ENCODE data around the gene FLNB.

Gene FLNB

DNA sequence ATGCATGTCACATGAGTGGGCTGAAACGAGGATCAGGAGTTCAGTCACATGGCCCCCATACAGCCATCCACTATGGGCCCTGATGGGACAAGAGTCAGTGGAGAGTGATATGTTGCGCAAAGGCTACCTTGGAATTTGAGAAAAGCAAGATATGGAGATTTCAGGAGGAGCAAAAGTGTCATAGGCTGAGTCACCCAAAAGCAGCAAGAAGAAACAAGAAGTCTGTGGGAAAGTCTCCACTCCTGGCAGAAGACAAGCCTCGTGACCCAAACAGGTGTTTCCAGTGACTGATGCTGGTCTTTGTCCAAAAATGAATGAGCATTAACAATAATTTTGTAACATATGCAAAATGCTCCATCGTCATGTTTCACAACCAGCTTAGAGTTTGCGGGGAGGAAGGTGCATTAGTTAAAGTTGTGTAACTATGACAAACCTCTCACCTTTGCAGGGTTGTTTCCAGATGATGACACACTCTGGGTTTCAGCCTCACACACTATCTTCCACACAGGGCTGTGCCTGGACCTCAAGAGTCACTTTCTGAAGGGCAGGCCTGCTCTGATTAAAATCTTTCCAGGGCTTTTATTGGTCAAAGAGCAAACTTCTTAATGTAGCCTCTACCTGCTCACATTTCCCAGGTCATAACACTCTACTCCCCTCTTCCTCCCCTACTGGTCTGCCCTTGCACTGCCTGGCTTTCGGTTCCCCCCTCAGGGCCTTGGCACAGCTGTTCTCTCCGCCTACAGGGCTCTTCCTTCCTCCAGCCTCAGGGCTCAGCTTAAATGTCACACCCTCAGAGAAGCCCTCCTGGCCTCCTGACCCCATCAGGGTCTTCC, 206.5 kb downstream of the FLNB start:
- DNase-seq: no peak

DNA sequence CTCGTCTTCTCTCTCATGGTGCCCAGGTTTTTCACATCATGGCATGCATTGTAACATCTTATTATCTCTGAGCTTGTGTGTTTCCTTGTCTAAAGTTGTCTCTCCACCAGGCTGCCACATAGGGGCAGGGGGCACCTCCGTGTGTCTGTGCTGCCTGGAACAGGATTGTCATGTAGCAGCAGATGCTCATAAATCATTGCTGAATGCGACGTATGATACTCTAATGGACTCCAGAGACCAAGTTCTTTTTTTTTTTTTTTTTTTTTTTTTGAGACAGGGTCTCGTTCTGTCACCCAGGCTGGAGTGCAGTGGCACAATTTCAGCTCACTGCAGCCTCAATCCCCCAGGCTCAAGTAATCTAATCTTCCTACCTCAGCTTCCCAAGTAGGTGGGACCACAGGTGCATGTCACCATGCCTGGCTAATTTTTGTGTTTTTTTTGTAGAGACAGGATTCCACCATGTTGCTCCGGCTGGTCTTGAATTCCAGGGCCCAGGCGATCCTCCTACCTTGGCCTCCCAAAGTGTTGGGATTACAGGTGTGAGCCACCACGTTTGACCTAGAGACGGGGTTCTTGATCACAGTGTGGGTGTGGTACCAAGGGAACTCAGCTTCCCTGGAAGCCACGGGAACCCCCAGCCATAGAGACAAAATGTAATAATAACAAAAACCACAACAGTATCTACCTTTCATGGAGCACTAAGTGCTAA, 207.2 kb downstream of the FLNB start:
- no peak for DNase-seq

DNA sequence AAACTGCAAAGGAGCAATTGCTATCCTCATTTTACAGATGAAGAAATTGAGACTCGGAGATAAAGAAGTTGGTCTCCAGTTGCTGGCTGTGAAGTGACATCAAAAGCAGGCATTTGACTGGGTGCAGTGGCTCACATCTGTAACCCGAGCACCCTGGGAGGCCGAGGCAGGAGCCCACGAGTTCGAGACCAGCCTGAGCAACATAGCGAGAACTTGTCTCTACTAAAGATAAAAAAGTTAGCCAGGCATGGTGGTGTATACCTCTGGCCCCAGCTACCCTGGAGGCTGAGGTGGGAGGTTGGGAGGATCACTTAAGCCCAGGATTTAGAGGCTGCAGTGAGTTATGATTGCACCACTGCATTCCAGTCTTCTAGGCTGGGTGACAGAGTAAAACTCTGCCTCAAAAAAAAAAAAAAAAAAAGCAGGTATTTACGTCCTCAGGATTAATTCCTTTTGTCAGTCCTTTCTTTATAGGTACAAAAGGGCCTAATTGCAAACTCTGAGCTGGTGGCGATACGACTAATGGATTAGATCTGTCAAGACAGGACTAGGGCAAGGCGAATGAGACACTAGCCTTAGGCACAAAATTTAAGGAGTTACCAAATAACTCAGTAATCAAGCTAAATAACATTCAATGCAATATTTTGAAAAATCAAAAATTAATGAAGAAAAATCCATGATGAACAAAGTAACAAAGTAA, 208.4 kb downstream of the FLNB start:
- DNase-seq: no peak

DNA sequence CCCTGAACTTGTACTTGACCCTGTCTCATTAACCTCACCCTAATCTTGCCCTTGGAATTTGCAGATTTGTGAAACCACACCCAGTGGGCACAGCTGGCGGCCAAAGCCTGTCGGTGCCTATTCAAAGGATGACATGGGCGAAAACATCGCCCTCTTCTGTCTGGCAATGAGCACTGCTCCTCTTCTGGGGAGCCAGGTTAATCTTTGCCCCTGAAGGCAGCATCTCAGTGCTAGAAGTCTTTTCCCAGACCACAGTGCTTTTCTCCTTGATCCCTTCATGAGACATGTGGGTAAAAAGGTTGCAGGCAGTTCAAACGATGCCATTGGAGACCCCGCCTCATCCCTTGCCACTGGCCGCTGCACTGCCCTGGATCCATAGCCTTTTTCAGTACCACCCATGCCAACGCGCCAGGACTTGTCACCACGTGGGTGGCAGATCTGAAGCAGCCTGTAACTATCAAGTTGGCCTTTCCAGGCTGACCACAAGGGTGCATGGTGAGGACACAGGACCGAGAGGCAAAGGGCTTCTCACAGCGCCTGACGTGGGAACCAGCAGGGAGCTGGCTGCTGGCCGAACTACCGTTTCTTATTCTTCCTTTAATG, 209.1 kb downstream of the FLNB start:
- DNase-seq: peak in 1 of 2 experiments; percentile 15

DNA sequence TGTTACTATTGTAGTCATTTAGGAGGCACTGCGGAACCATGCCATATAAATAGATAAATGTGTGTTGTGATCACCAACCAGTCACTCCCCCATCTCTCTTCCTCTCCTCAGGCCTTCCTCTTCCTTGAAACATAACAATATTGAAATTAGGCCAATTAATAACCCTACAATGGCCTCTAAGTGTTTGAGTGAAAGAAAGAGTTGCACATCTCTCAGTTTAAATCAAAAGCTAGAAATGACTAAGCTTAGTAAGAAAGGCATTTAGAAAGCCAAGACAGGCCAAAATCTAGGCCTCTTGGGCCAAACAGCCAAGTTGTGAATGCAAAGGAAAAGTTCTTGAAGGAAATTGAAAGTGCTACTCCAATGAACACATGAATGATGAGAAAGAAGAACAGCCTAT, 210.7 kb downstream of the FLNB start:
- no peak for DNase-seq
